Lower lobe of right lung (tissue), 2 donors: Measurements from ENCODE around the gene NFKB1. TPM values are rescaled to one million over a fixed set of nuclear protein-coding genes. Genes with fewer than 3 reads are reported as not detected.
A peak's percentile ranks its signal among the peaks of the same experiment; 100 is the strongest.

ENCODE experiments used
- ATAC-seq, 2 donors: fragments of 200-7000 bp; cut with Tn5 transposase; one replicate each; pipeline ENCODE4 v1.9.1; 2020 to 2022; ENCODE audit warnings: mild to moderate bottlenecking in 2 of 2, moderate library complexity in 2 of 2
- DNase-seq: peaks from one replicate; pipeline ENCODE4 v3.0.0-alpha.2; 2020
- H3K27ac ChIP-seq: fragments of 200-600 bp; one replicate; pipeline ENCODE4 v1.8.0; 2022
- H3K27me3 ChIP-seq: fragments of 200-600 bp; one replicate; pipeline ENCODE4 v1.8.0; 2022; ENCODE audit warnings: low read depth
- H3K36me3 ChIP-seq: fragments of 200-600 bp; one replicate; pipeline ENCODE4 v1.8.0; 2022; ENCODE audit warnings: mild to moderate bottlenecking
- H3K4me1 ChIP-seq: fragments of 200-600 bp; one replicate; pipeline ENCODE4 v1.8.0; 2022
- H3K4me3 ChIP-seq: fragments of 200-600 bp; one replicate; pipeline ENCODE4 v1.8.0; 2022; ENCODE audit warnings: mild to moderate bottlenecking
- H3K9me3 ChIP-seq: fragments of 200-600 bp; one replicate; pipeline ENCODE4 v1.8.0; 2022
- CTCF ChIP-seq: fragments of 200-600 bp; IDR thresholded peaks from one replicate; pipeline ENCODE4 v1.8.0; 2022; ENCODE audit warnings: antibody characterized with exemption, mild to moderate bottlenecking
- intact Hi-C: fragments of 100-400 bp; cut with DNase I; formaldehyde crosslinking; loops from one replicate; pipeline ENCODE4 v1.11.0; 2022
- long read RNA-seq: library from polyadenylated mRNA; unstranded; transcript quantifications from one replicate; pipeline ENCODE4 v2.0.0, GENCODE V29; 2021
- total RNA-seq: library from RNA; stranded (reverse); fragmentation: NEBNext Ultra II Directional; extraction: Animal tissue kit (Norgen Biotek cat#: 25700); gene quantifications from one replicate; pipeline ENCODE4 v1.2.1, GENCODE V29; 2021
- donor health status: DM: no; HTN: yes; CAD: no; lungs with severe emphysema.

NFKB1 gene
- total RNA-seq: 48.9 TPM
- long read RNA-seq, full-length matches to known transcripts: 79 of 128 reads
- long read RNA-seq, partial matches to known transcripts: 35 of 128 reads
- long read RNA-seq, other reads (novel, unspliced or antisense): 14 of 128 reads

DNA sequence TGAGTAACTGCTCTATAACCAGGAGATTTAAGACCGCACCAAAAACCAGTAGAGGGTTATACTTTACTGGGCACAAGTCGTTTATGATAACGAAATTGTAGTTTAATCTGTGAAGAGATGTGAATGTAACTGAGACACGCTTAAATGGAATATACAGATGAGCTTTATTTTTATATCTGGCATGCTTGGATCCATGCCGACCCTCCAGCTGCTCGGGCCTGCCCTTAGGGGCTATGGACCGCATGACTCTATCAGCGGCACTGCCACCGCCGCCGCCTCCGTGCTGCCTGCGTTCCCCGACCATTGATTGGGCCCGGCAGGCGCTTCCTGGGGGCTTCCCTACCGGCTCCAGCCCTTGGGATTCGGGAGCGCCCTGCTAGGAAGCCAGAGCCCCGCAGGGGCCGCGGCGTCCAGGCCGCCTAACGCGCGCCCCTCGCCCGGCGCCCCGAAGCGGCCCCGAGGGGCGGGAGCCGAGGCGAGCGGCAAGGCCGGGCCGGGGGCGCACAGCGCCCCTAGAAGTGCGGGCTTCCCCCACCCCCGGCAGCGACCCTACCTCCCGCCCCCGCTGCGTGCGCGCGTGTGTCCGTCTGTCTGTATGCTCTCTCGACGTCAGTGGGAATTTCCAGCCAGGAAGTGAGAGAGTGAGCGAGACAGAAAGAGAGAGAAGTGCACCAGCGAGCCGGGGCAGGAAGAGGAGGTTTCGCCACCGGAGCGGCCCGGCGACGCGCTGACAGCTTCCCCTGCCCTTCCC is at the start of gene NFKB1:
TSS of gene NFKB1 (plus strand) at position 664 of the 751 bp plus-strand sequence. CDS start 24,160 bp downstream, outside the sequence.
- no peaks in the 10 kb centered on the region for H3K27me3 ChIP-seq
- peaks cover 42% of the 10 kb centered on the region for H3K4me1 ChIP-seq
- H3K27ac ChIP-seq: peak within 1 kb of the TSS; percentile 98
- DNase-seq: peak; percentile 80
- TF ChIP-seq CTCF: peak; percentile 1
- no peaks in the 10 kb centered on the region for H3K9me3 ChIP-seq
- H3K4me3 ChIP-seq: peak within 1 kb of the TSS; percentile 92
- peak; percentile 66 to 74 for ATAC-seq
- H3K36me3 ChIP-seq: no peaks in the 10 kb centered on the region
- intact Hi-C loops: no loop called here

DNA sequence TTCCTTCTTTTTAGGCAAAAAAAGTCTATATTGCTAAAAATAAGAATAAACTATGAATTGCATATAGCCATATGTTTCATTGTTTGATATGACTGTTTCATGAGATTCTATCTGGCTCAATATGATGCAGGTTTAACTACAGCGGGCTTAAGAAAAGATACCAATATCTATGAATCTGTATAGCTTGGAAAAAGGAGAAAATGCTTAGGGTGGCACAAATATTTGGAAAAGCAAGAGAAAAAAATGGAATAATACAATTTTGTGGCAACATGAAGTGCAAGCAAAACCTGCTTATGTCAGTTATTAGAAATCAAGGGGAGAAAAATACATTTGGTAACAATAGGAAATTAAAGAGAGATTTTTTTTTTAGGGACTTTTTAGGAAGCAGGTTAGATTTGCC is 48.3 kb upstream of the NFKB1 start:
- H3K9me3 ChIP-seq: no peaks in the 10 kb centered on the region
- intact Hi-C loops: loop anchor here (10.0 kb wide), 1 partner anchor 132 kb away; no protein-coding TSS in a partner anchor
- no peak for TF ChIP-seq CTCF
- no peaks in the 10 kb centered on the region for H3K36me3 ChIP-seq
- H3K27ac ChIP-seq: no peak overlapping the region
- no peaks in the 10 kb centered on the region for H3K27me3 ChIP-seq
- no peak for ATAC-seq
- peaks cover 7% of the 10 kb centered on the region for H3K4me1 ChIP-seq
- DNase-seq: no peak
- no peak overlapping the region for H3K4me3 ChIP-seq

- H3K4me3 ChIP-seq: no peak overlapping the region
- DNase-seq (no peak), ATAC-seq (no peak)
- intact Hi-C loops: loop anchor here (10.0 kb wide), 1 partner anchor 131 kb away; no protein-coding TSS in a partner anchor
- TF ChIP-seq CTCF: no peak
- no peaks in the 10 kb centered on the region for H3K27me3 ChIP-seq
- no peak overlapping the region for H3K27ac ChIP-seq
- no peaks in the 10 kb centered on the region for H3K36me3 ChIP-seq
- H3K9me3 ChIP-seq: no peaks in the 10 kb centered on the region
- H3K4me1 ChIP-seq: peaks cover 7% of the 10 kb centered on the region
Observed at GRCh38 chr4:102453827-102454226, 47.3 kb upstream of the NFKB1 start.

- Histone ChIP-seq H3K4me3 (no peak overlapping the region), H3K9me3 (no peaks in the 10 kb centered on the region), H3K36me3 (no peaks in the 10 kb centered on the region), H3K4me1 (peaks cover 7% of the 10 kb centered on the region), H3K27ac (no peak overlapping the region), H3K27me3 (no peaks in the 10 kb centered on the region)
- TF ChIP-seq CTCF: no peak
- intact Hi-C loops: loop anchor here (10.0 kb wide), 1 partner anchor 131 kb away; no protein-coding TSS in a partner anchor
- no peak for ATAC-seq
- no peak for DNase-seq
Observed at GRCh38 chr4:102454268-102454667, 46.9 kb upstream of the NFKB1 start.

GRCh38 chr4:102454981-102455685 is 46.0 kb upstream of the NFKB1 start:
- no peaks in the 10 kb centered on the region for H3K36me3 ChIP-seq
- no peaks in the 10 kb centered on the region for H3K9me3 ChIP-seq
- peaks cover 7% of the 10 kb centered on the region for H3K4me1 ChIP-seq
- ATAC-seq (peak in 1 of 2 donors; percentile 21), DNase-seq (no peak)
- no peak for TF ChIP-seq CTCF
- H3K27me3 ChIP-seq: no peaks in the 10 kb centered on the region
- intact Hi-C loops: loop anchor here (10.0 kb wide), 1 partner anchor 130 kb away; no protein-coding TSS in a partner anchor
- H3K27ac ChIP-seq: no peak overlapping the region
- no peak overlapping the region for H3K4me3 ChIP-seq
